Measurements from ENCODE around the gene ETNK2. TPM values are rescaled to one million over a fixed set of nuclear protein-coding genes. Genes with fewer than 3 reads are reported as not detected.

ETNK2 gene
- total RNA-seq, 4 donors from 2014 or later: 5.6 to 15.3 (median 6.8) TPM

- no peak overlapping the region for H3K27ac ChIP-seq (replicated peaks in 1 of 4)
- H3K4me3 ChIP-seq: no peak overlapping the region
- H3K9me3 ChIP-seq: no peaks in the 10 kb centered on the region
- TF ChIP-seq POLR2A (IDR thresholded peaks at IDR 0.05; ENCODE audit: low read depth): no peak
- TF ChIP-seq CTCF (IDR thresholded peaks at IDR 0.05): no peak
- TF ChIP-seq POLR2AphosphoS5 (IDR thresholded peaks at IDR 0.05): no peak
- TF ChIP-seq EP300 (IDR thresholded peaks at IDR 0.05): no peak
- H3K4me1 ChIP-seq: no peaks in the 10 kb centered on the region
- intact Hi-C loops (cut with DNase I): no loop called here
- no peak for DNase-seq (ENCODE audit: extremely low spot score)
- H3K27me3 ChIP-seq: peaks cover 0 to 58% (median 0%) of the 10 kb centered on the region in 4 donors
- 49% methylated on average over 4 of the region's 4 CpGs for WGBS
- no peaks in the 10 kb centered on the region for H3K36me3 ChIP-seq
Observed at GRCh38 chr1:204177133-204177532, 25.3 kb upstream of the ETNK2 start.

GRCh38 chr1:204176049-204176448, 24.2 kb upstream of the ETNK2 start:
- intact Hi-C loops (cut with DNase I): no loop called here
- WGBS: 86% methylated on average over 5 of the region's 5 CpGs
- TF ChIP-seq CTCF (IDR thresholded peaks at IDR 0.05) (no peak), POLR2A (IDR thresholded peaks at IDR 0.05; ENCODE audit: low read depth) (no peak), EP300 (IDR thresholded peaks at IDR 0.05) (no peak), POLR2AphosphoS5 (IDR thresholded peaks at IDR 0.05) (no peak)
- peaks cover 0 to 58% (median 0%) of the 10 kb centered on the region in 4 donors for H3K27me3 ChIP-seq
- H3K4me1 ChIP-seq: no peaks in the 10 kb centered on the region
- no peaks in the 10 kb centered on the region for H3K9me3 ChIP-seq
- no peak for DNase-seq (ENCODE audit: extremely low spot score)
- H3K4me3 ChIP-seq: no peak overlapping the region
- no peak overlapping the region for H3K27ac ChIP-seq (replicated peaks in 1 of 4)
- H3K36me3 ChIP-seq: no peaks in the 10 kb centered on the region

GRCh38 chr1:204174958-204175357, 23.1 kb upstream of the ETNK2 start:
- H3K4me3 ChIP-seq: no peak overlapping the region
- peaks cover 0 to 58% (median 0%) of the 10 kb centered on the region in 4 donors for H3K27me3 ChIP-seq
- H3K9me3 ChIP-seq: peaks cover 0 to 10% (median 5%) of the 10 kb centered on the region in 4 donors
- no peak for DNase-seq (ENCODE audit: extremely low spot score)
- no peaks in the 10 kb centered on the region for H3K36me3 ChIP-seq
- H3K4me1 ChIP-seq: no peaks in the 10 kb centered on the region
- 78% methylated on average over 3 of the region's 3 CpGs for WGBS
- H3K27ac ChIP-seq (replicated peaks in 1 of 4): no peak overlapping the region
- intact Hi-C loops (cut with DNase I): no loop called here
- no peak for TF ChIP-seq POLR2AphosphoS5 (IDR thresholded peaks at IDR 0.05)
- TF ChIP-seq CTCF (IDR thresholded peaks at IDR 0.05): no peak
- no peak for TF ChIP-seq EP300 (IDR thresholded peaks at IDR 0.05)
- no peak for TF ChIP-seq POLR2A (IDR thresholded peaks at IDR 0.05; ENCODE audit: low read depth)

GRCh38 chr1:204172404-204173029, 20.7 kb upstream of the ETNK2 start:
- Histone ChIP-seq H3K36me3 (no peaks in the 10 kb centered on the region), H3K4me1 (no peaks in the 10 kb centered on the region), H3K9me3 (peaks cover 0 to 19% (median 13%) of the 10 kb centered on the region in 4 donors), H3K27ac (replicated peaks in 1 of 4) (no peak overlapping the region), H3K4me3 (no peak overlapping the region), H3K27me3 (peaks cover 0 to 42% (median 0%) of the 10 kb centered on the region in 4 donors)
- TF ChIP-seq POLR2A (IDR thresholded peaks at IDR 0.05; ENCODE audit: low read depth) (no peak), CTCF (IDR thresholded peaks at IDR 0.05) (no peak), POLR2AphosphoS5 (IDR thresholded peaks at IDR 0.05) (no peak), EP300 (IDR thresholded peaks at IDR 0.05) (no peak)
- 92% methylated on average over 2 of the region's 2 CpGs for WGBS
- no peak for DNase-seq (ENCODE audit: extremely low spot score)
- intact Hi-C loops (cut with DNase I): no loop called here

GRCh38 chr1:204171751-204172178, 19.9 kb upstream of the ETNK2 start:
- Histone ChIP-seq H3K9me3 (peaks cover 0 to 19% (median 13%) of the 10 kb centered on the region in 4 donors), H3K4me3 (no peak overlapping the region), H3K27me3 (peaks cover 0 to 38% (median 0%) of the 10 kb centered on the region in 4 donors), H3K4me1 (no peaks in the 10 kb centered on the region), H3K36me3 (no peaks in the 10 kb centered on the region), H3K27ac (replicated peaks in 1 of 4) (no peak overlapping the region)
- TF ChIP-seq CTCF (IDR thresholded peaks at IDR 0.05) (no peak), POLR2AphosphoS5 (IDR thresholded peaks at IDR 0.05) (no peak), EP300 (IDR thresholded peaks at IDR 0.05) (no peak), POLR2A (IDR thresholded peaks at IDR 0.05; ENCODE audit: low read depth) (no peak)
- DNase-seq (ENCODE audit: extremely low spot score): no peak
- WGBS: 57% methylated on average over 4 of the region's 4 CpGs
- intact Hi-C loops (cut with DNase I): no loop called here
